ENCODE results near the gene CENPO.

The CENPO gene

DNA sequence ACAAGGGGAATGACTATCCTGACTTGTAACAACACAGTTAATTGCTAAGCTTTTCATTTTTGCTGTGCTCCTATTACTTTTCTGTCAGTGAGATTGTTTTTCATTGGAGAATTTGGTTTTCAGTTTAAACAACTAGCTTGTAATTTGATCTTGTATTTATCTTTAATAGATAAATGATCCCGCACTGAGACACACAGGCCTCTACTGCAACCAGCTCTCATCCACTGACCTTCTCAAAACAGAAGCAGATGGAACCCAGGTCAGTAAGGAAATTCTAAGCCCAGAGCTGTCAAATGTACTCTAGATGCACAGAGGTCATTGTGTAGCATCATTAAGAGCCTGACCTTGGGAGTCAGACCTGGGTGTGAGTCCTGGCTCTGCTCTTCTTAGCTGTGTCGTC lies 30.7 kb upstream of the CENPO start:
- TF ChIP-seq POLR2AphosphoS5 (IDR thresholded peaks at IDR 0.05; ENCODE audit: low read depth, low read length), result no peak
- TF ChIP-seq TAF1 (IDR thresholded peaks at IDR 0.05; ENCODE audit: borderline replicate concordance, insufficient read depth, low read length), result no peak
- TF ChIP-seq, protein P1, sequence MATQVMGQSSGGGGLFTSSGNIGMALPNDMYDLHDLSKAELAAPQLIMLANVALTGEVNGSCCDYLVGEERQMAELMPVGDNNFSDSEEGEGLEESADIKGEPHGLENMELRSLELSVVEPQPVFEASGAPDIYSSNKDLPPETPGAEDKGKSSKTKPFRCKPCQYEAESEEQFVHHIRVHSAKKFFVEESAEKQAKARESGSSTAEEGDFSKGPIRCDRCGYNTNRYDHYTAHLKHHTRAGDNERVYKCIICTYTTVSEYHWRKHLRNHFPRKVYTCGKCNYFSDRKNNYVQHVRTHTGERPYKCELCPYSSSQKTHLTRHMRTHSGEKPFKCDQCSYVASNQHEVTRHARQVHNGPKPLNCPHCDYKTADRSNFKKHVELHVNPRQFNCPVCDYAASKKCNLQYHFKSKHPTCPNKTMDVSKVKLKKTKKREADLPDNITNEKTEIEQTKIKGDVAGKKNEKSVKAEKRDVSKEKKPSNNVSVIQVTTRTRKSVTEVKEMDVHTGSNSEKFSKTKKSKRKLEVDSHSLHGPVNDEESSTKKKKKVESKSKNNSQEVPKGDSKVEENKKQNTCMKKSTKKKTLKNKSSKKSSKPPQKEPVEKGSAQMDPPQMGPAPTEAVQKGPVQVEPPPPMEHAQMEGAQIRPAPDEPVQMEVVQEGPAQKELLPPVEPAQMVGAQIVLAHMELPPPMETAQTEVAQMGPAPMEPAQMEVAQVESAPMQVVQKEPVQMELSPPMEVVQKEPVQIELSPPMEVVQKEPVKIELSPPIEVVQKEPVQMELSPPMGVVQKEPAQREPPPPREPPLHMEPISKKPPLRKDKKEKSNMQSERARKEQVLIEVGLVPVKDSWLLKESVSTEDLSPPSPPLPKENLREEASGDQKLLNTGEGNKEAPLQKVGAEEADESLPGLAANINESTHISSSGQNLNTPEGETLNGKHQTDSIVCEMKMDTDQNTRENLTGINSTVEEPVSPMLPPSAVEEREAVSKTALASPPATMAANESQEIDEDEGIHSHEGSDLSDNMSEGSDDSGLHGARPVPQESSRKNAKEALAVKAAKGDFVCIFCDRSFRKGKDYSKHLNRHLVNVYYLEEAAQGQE (IDR thresholded peaks at IDR 0.05; ENCODE audit: insufficient read depth in 1 of 2, low read depth in 2 of 2, low read length in 2 of 2), result no peak
- TF ChIP-seq FOXP2 (optimal IDR thresholded peaks at IDR 0.05; ENCODE audit: borderline replicate concordance, extremely low read depth, extremely low read length, insufficient read depth), result no peak
- no peak for TF ChIP-seq SIN3A (IDR thresholded peaks at IDR 0.05; ENCODE audit: borderline replicate concordance, insufficient read depth, low read length)

DNA sequence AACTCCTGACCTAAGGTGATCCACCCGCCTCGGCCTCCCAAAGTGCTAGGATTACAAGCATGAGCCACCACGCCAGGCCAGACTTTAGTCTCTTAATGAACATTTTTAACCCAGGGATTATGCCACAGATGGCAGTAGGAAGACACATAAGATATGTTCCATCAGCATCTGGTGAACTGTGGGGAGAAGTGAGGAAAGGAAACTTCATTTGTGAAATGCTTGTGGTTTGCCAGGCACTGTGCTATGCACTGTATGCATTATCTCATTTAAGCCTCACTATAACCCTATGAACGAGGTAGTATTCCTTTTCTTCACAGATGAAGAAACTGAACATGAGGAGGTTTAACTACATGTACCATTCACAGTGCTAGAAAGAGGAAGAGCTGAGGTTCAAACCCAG lies 29.4 kb upstream of the CENPO start:
- TF ChIP-seq FOXP2 (optimal IDR thresholded peaks at IDR 0.05; ENCODE audit: borderline replicate concordance, extremely low read depth, extremely low read length, insufficient read depth) (no peak), SIN3A (IDR thresholded peaks at IDR 0.05; ENCODE audit: borderline replicate concordance, insufficient read depth, low read length) (no peak), POLR2AphosphoS5 (IDR thresholded peaks at IDR 0.05; ENCODE audit: low read depth, low read length) (no peak), TAF1 (IDR thresholded peaks at IDR 0.05; ENCODE audit: borderline replicate concordance, insufficient read depth, low read length) (no peak)
- TF ChIP-seq, protein P1 (IDR thresholded peaks at IDR 0.05; ENCODE audit: insufficient read depth in 1 of 2, low read depth in 2 of 2, low read length in 2 of 2), result no peak

DNA sequence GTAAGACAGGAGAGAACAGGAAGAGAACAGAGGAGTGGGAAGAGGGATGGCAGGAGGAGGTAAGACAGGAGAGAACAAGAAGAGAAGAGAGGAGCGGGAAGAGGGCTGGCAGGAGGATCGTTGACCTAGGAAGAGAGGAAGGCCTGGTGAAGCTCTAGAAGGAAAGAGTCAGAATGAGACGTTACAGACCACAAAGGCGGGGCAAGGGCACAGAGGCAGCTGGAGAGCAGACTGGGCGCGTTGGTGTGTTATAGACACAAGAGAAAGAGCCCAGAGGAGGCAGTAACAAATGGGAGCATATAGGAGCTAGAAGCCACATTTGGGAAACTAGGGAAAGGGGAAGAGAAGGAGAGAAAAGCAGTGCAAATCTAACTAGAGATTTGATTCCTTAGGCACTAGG lies 26.6 kb upstream of the CENPO start:
- TF ChIP-seq FOXP2 (optimal IDR thresholded peaks at IDR 0.05; ENCODE audit: borderline replicate concordance, extremely low read depth, extremely low read length, insufficient read depth) (no peak), POLR2AphosphoS5 (IDR thresholded peaks at IDR 0.05; ENCODE audit: low read depth, low read length) (no peak), TAF1 (IDR thresholded peaks at IDR 0.05; ENCODE audit: borderline replicate concordance, insufficient read depth, low read length) (no peak), SIN3A (IDR thresholded peaks at IDR 0.05; ENCODE audit: borderline replicate concordance, insufficient read depth, low read length) (no peak)
- TF ChIP-seq, protein P1 (IDR thresholded peaks at IDR 0.05; ENCODE audit: insufficient read depth in 1 of 2, low read depth in 2 of 2, low read length in 2 of 2), result no peak

DNA sequence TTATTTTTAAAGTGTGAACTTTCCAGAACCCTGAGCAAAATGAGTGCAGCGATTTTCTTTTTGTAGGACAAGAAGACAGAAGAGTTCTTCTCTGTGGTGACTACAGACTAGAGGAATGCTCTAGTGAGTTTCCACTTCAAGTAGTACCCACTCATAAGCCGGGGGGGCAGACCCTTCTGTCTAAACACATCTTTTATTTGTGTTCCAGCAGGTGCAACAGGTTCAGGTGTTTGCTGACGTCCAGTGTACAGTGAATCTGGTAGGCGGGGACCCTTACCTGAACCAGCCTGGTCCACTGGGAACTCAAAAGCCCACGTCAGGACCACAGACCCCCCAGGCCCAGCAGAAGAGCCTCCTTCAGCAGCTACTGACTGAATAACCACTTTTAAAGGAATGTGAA lies 25.2 kb upstream of the CENPO start:
- TF ChIP-seq FOXP2 (optimal IDR thresholded peaks at IDR 0.05; ENCODE audit: borderline replicate concordance, extremely low read depth, extremely low read length, insufficient read depth), result no peak
- no peak for TF ChIP-seq SIN3A (IDR thresholded peaks at IDR 0.05; ENCODE audit: borderline replicate concordance, insufficient read depth, low read length)
- TF ChIP-seq, protein P1 (IDR thresholded peaks at IDR 0.05; ENCODE audit: insufficient read depth in 1 of 2, low read depth in 2 of 2, low read length in 2 of 2), result no peak
- TF ChIP-seq POLR2AphosphoS5 (IDR thresholded peaks at IDR 0.05; ENCODE audit: low read depth, low read length), result no peak
- no peak for TF ChIP-seq TAF1 (IDR thresholded peaks at IDR 0.05; ENCODE audit: borderline replicate concordance, insufficient read depth, low read length)

DNA sequence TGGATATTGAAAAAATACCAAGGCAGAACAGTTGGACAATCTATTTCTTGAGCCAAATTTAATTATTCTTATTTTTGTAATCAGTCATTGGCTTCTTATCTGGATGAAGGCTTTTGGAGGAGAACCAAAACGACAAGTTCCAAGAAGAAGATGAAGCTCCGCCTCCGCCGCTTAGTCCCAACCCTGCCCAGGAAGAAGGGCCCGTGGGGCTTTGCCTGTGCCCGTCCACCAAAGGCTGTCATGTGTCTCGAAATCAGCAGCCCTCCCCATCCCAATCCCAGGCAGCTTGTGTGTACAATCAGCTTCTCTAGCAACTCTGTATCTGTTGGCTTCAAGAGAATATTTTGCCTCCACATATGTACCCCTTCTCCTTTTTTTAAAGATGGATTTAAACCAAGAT lies 24.6 kb upstream of the CENPO start:
- TF ChIP-seq SIN3A (IDR thresholded peaks at IDR 0.05; ENCODE audit: borderline replicate concordance, insufficient read depth, low read length), result no peak
- TF ChIP-seq POLR2AphosphoS5 (IDR thresholded peaks at IDR 0.05; ENCODE audit: low read depth, low read length), result no peak
- TF ChIP-seq, protein P1 (IDR thresholded peaks at IDR 0.05; ENCODE audit: insufficient read depth in 1 of 2, low read depth in 2 of 2, low read length in 2 of 2), result no peak
- no peak for TF ChIP-seq FOXP2 (optimal IDR thresholded peaks at IDR 0.05; ENCODE audit: borderline replicate concordance, extremely low read depth, extremely low read length, insufficient read depth)
- TF ChIP-seq TAF1 (IDR thresholded peaks at IDR 0.05; ENCODE audit: borderline replicate concordance, insufficient read depth, low read length), result no peak
